ENCODE data around the gene RHCG. TPM values are rescaled to one million over a fixed set of nuclear protein-coding genes. Genes with fewer than 3 reads are reported as not detected.

RHCG gene
- total and polyA plus RNA-seq, 2 of the 13 experiments (the other 11 are each of a cell fraction or from before 2014, with no cell fraction given) = not detected

- TF ChIP-seq THYN1 (CRISPR knock-in tag; IDR thresholded peaks at IDR 0.05; ENCODE audit: borderline replicate concordance, low read depth) (no peak), NFKB2 (CRISPR knock-in tag; IDR thresholded peaks at IDR 0.05; ENCODE audit: borderline replicate concordance) (no peak), ZNF12 (CRISPR knock-in tag; IDR thresholded peaks at IDR 0.05) (no peak), ZNF468 (CRISPR knock-in tag; IDR thresholded peaks at IDR 0.05) (no peak), ZNF644 (CRISPR knock-in tag; IDR thresholded peaks at IDR 0.05; ENCODE audit: low read depth) (no peak), IKZF1 (IDR thresholded peaks at IDR 0.05) (no peak), ZUFSP (CRISPR knock-in tag; IDR thresholded peaks at IDR 0.05; ENCODE audit: borderline replicate concordance) (no peak), ZNF142 (CRISPR knock-in tag; IDR thresholded peaks at IDR 0.05) (no peak)
These were observed 6.6 kb upstream of the RHCG start (continued) for GRCh38 chr15:89502867-89503595.
